Astrocyte of the cerebellum (primary cell): ENCODE results near the gene BRD2.

Experiments used
- DNase-seq: peaks from one replicate; pipeline ENCODE4 v3.0.0-alpha.2; 2011; ENCODE audit warnings: low read depth
- H3K4me3 ChIP-seq: 2 replicates; pipeline ENCODE4 v1.5.1; 2011; ENCODE audit warnings: mild to moderate bottlenecking, low read depth, low read length, moderate library complexity
- in situ Hi-C: cut with HindIII; loops from 2 replicates; pipeline ENCODE4 v1.10.0; 2017; ENCODE audit warnings: low sequenced_read_pairs
- TF ChIP-seq, protein P1 (sequence below): IDR thresholded peaks from 2 replicates; pipeline ENCODE4 v1.5.1; 2012; ENCODE audit warnings: low read length, low read depth, moderate library complexity, mild to moderate bottlenecking; ENCODE audit errors: missing control alignments

BRD2 gene

DNA sequence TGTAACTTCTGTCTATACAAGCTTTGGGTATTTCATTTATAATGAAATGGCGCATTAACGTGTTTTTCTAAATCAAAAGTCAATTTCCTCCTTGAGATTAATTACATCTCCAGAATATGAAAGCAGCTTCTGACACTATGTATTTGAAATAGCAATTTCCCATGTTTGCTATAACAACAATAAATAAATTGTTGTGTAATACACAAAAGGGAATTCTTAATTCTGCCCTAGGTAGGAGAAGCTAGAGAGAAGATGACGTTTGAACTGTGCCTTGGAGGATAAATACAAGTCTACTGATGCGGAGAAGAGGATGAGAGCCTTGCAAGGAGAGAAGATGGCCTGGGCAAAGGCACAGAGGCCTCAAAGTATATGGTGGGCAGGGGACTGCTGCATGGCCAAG lies 48.6 kb downstream of the BRD2 start:
- H3K4me3 ChIP-seq: no peak overlapping the region
- TF ChIP-seq, protein P1, sequence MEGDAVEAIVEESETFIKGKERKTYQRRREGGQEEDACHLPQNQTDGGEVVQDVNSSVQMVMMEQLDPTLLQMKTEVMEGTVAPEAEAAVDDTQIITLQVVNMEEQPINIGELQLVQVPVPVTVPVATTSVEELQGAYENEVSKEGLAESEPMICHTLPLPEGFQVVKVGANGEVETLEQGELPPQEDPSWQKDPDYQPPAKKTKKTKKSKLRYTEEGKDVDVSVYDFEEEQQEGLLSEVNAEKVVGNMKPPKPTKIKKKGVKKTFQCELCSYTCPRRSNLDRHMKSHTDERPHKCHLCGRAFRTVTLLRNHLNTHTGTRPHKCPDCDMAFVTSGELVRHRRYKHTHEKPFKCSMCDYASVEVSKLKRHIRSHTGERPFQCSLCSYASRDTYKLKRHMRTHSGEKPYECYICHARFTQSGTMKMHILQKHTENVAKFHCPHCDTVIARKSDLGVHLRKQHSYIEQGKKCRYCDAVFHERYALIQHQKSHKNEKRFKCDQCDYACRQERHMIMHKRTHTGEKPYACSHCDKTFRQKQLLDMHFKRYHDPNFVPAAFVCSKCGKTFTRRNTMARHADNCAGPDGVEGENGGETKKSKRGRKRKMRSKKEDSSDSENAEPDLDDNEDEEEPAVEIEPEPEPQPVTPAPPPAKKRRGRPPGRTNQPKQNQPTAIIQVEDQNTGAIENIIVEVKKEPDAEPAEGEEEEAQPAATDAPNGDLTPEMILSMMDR: no peak
- DNase-seq: no peak
- in situ Hi-C loops: no loop called here

DNA sequence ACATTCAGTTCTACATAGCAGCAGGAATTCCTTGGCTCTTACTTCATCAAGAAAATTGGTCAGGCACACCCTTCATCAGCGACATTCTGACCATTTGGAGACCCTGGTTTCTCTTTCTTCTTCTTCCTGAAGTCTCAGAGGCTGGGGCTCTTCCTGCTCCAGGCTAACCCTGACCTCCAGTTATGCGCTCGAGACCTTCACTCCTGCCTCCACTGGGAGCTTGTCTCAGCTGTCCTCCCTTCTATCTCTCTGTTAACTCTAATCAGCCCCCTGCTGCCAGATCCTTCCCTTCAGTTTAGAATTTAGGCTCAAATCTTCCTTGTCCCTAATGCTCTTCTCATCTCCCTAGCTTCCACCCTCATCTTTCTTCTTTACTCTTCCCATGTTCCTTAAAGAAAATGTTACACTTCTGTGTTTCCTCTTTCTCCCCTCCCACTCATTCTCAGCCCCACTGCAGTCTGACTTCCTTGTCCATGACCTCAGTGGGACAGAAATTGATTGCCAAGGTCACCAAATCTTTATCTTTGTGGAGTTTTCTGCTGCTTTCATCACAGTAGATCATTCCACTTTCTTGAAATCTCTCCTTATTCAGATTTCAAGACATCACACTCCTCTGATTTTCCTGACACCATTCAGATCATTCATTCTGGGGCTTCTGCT lies 49.4 kb downstream of the BRD2 start:
- in situ Hi-C loops: no loop called here

DNA sequence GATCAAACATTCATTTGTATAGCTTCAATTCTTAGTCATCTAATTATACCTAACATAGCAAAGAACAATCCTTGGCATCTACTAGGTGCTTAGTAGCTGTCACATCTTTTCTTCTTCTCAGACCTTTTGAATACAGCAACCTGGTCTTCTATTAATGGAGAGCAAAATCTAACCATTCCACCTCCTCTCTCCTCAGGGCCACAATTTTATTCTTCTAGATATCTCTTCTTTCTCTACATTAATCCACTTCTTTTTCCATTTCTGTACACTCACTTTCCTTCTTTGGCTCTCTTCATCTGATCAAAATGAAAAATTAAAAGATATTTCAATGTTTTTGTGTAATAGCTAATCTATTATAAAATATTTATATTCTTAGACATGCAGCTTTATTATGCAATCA lies 50.0 kb downstream of the BRD2 start:
- H3K4me3 ChIP-seq: no peak overlapping the region
- in situ Hi-C loops: no loop called here
- TF ChIP-seq, protein P1: no peak
- DNase-seq: no peak

More for the DNA sequence above, 49.4 kb downstream of the BRD2 start:
- TF ChIP-seq, protein P1: no peak
- DNase-seq: no peak
- no peak overlapping the region for H3K4me3 ChIP-seq

DNA sequence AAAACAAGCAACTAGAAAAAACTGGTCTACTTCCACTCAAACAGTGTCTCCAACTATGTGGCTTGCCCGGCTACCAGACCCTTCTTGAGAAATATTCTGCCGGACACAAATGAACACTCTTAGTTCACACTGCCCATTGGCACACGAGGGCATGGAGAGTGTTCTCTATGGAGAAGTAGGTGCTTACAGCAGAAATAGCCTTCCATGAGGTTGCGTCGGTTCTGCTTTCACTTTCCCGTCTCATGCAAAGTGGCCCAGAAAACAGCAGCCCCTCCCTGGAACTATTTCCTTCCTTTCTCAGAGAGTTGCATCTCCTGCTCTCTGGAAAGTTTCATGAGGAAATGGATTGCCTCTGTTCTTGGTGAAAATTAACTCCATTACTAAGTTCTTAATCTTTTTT lies 50.5 kb downstream of the BRD2 start:
- TF ChIP-seq, protein P1: no peak
- DNase-seq: no peak
- H3K4me3 ChIP-seq: no peak overlapping the region
- in situ Hi-C loops: no loop called here

DNA sequence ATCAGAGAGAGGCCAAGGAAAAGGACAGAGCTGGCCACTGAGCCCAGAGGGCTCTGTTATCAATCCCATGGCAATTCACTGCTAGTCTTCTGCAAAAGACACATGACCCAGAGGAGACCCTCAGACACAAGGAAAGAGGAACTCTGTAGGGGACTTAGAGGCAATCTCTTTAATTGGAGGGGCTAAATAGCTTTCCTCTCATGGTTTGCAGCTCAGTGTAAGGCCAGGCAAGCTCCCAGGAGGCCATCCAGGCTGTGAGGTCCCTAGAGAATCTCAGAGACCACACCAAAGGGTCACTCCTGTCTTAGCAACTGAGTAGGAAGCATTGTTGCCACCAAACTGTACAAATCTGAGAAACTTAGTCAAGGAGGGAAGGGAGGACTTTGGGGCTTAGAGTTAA lies 51.0 kb downstream of the BRD2 start:
- TF ChIP-seq, protein P1: no peak
- DNase-seq: no peak
- no peak overlapping the region for H3K4me3 ChIP-seq
- in situ Hi-C loops: no loop called here

DNA sequence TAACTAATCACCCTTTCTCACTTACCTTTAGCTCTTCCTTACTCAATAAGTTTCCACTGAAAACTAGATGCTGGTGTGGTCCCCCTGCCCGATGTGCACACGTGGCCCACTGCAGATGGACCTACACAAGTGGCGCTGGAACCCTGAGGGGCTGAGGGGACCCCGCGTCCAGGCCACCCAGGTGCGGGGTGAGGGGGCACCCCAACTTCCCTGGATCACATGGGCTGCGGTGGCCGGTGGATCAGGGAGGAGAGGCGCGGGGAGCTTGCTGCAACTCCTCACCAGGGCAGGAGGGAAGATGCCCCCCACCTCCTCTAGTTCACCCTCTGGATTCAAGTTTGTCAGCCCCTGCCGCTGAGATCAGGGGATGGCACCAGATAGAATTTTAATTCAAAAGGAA lies 53.5 kb downstream of the BRD2 start:
- H3K4me3 ChIP-seq: no peak overlapping the region
- in situ Hi-C loops: no loop called here
- no peak for DNase-seq
- TF ChIP-seq, protein P1: no peak
